CD4-positive, alpha-beta T cell treated with Interleukin-15 for 1 hour (primary cell): ENCODE data around the gene CD80.
"Not testable (repeated sequence)": the region's sequence is repeated elsewhere in the genome, so short reads cannot be mapped to it uniquely, and the experiment has no call there.

Experiments used
- DNase-seq: peaks from one replicate; pipeline ENCODE4 v3.0.0-alpha.2; 2020

CD80 gene

DNA sequence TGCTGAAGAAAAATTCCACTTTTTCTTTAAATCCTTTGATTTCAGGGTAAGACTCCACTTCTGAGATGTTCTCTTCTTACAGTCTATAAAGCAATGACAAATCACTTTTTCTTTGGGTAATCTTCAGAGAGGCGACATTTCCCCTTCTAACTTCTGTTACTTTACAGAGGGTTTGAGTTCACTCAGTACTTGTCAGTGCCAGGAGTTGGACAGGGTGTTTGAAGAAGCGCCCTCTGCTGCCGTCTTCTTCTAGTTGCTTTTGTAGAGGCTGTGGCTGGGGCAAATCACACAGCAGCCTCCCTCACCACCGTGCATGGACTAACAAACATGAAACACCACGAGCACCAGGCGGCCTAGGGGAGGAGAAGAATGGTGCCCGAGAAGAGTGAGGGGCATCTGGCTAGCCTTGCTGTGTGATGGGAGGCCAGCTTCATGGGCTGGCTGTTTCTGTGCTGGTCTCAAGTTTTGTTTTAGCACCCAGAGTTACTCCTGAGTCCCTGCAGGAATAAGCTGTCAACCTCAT lies at the start of gene CD80:
Gene CD80 (minus strand): TSS at position 174 of the 523 bp plus-strand sequence. CDS start 1,886 bp downstream, outside the sequence.
- DNase-seq: peak; percentile 80

GRCh38 chr3:119608405-119609000 lies 49.1 kb upstream of the CD80 start:
- no peak for DNase-seq

GRCh38 chr3:119604878-119605277 lies 45.5 kb upstream of the CD80 start:
- no peak for DNase-seq

DNA sequence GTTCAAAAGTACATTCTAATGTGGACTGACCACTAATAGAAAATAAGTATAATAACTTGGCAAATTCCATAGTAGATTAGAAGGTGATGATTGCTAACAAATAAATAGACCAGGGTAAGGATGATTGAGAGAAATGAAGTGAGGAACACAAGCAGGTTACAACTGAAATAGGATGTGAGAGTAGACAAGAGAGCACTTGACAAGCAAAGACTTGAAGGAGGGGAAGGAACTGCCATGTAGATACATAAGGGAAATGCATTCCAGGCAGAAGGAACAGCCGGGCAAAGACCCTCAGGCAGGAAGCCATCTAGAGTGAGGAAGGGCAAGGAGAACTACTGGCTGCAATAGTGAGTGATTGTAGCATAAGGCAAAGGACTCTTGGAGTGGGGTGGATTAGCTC lies 43.3 kb upstream of the CD80 start:
- DNase-seq: no peak

GRCh38 chr3:119601154-119601553 lies 41.7 kb upstream of the CD80 start:
- no peak for DNase-seq

DNA sequence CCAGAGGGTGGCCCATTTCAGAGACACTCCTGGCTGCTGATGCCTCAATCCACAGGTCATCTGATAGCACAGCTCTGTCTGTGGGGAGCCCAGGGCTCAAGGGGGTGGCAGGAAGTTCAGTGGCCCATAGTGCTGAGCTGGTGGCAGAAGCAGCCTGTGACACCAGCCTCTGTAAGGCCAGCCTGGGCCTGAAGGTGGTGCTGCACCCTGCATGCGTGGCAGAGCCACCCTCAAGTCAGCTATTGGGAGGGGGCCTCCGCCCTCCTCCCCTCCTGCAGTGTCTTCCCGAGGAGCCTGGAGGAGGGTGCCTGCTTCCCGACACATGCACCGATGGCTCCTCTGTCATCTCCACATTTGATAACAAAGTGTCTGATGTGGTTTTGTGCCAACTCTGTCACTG lies 41.3 kb upstream of the CD80 start:
- peak; percentile 24 for DNase-seq

DNA sequence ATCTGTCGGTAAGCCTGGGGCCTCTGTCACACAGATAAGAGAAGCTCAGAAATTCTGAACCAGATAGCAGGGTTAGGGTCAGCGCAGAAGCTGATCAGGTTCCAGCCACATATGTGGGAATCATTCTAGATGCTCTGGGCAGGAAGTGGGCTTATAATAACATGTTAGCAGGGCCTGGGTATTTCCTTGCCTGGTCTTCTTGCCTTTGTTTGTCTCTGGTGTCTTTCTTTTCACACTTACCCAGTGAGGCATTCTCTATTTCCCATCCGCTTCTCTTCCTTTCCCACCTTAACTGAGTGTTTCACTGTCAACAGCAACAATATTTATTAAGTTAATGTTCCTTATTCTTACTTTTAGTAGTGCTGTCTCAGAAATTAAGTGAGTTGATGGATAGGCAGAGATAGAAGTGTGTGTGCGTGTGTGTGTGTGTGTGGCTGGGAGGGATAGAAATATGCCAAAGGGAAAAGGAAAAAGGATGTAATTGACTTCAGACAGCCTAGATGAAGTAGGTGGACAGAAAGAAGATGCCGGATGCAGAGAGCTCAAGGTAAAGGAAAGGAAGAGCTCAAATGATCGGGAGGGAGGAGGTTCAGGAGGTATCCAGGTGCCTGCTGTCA lies 40.3 kb upstream of the CD80 start:
- no peak for DNase-seq

GRCh38 chr3:119598410-119599098 lies 39.1 kb upstream of the CD80 start:
- no peak for DNase-seq

DNA sequence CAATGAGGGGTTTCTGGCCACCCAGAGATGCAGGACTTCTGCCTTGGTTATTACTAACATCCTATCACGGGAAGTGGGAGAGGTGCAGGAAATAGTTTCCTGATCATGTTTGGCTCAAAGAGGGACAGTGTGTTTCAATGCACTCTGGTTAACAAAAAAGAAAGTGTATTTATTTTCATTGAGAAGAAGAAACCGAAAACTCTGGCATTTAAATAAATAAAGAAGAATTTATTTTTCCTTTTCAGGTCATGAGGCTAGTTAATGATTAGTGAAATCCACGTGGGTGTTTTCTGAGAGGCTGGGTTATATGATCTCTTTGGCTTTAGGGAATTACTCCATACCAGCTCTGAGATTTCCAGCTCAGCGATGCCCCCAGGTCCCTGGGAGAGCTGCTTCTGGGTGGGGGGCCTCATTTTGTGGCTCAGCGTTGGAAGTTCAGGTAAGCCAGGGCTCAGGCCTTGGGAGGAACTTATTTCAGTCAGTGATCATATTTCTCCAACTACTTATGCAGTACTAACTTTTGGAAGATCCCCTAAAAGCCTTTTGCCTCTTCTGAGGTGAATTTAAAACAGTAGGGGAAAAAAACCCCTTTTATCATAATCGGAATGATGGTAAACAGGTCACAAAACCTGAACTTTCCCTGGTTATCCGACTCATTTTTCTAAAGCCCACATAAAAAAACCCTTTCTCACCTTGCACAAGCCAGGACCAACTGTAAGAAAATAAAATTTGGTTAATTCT lies 38.3 kb upstream of the CD80 start, which contains the start of gene PLA1A:
Gene PLA1A (plus strand): TSS at position 338 of the 741 bp plus-strand sequence. CDS start 29 bp downstream, at position 367.
- DNase-seq: no peak

DNA sequence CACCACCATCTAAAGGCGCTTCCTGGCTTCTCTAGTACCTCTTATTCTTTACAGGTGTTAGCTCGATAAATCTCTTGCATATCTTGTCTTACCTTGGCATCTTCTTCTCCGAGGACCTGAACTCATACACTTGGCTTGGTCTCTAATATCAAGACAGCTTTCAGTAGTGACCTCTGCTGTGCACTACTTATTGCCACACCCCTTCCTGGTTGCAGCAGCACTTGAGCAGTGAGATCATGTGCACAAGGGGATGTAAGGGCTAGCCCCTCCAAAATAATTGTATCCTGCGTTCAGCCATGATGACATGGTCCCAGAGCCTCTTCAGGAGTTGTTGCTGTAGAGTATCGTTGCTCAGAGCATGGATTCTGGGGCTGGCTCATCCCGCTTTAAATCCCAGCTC lies 37.0 kb upstream of the CD80 start:
- DNase-seq: no peak

GRCh38 chr3:119595639-119596334 lies 36.4 kb upstream of the CD80 start:
- no peak for DNase-seq

GRCh38 chr3:119594929-119595328 lies 35.5 kb upstream of the CD80 start:
- DNase-seq: not testable (repeated sequence)

DNA sequence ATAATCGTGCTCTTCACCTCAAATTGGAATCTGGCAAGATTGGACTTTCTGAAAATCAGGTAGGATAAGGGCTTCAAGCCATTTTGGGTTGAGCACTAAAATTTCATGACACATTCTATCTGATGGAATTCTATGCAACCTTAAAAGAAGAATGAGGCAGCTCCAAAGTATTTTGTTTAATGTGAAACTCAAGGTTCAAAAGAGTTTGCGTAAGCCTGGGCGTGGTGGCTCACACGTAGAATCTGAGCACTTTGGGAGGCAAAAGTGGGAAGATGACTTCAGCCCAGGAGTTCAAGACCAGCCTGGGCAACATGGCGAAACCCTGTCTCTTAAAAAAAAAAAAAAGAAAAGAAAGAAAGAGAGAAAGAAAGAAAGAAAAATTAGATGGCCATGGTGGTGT lies 34.7 kb upstream of the CD80 start:
- no peak for DNase-seq

- DNase-seq: no peak
Measured at GRCh38 chr3:119592861-119593260, 33.4 kb upstream of the CD80 start.

DNA sequence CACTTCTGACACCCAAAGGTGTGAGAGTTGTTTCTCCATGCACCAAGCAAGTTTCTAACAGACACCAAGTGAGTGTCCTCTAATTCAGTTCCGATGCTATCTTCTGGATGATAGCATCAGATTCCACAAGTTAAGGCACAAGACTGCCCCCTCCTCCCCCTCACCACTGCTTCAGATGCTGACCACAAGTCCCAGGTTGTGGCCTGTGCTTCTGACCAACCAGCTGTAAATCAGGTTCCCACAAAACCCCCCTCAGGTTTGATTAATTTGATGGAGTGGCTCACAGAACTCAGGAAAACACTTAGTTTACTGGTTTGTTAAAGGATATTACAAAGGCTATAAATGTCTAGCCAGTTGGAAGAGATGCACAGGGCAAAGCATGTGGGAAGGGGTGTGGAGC lies 31.3 kb upstream of the CD80 start:
- DNase-seq: no peak

- DNase-seq: peak; percentile 48
Measured at GRCh38 chr3:119589102-119589773, 29.8 kb upstream of the CD80 start.

- DNase-seq: peak; percentile 36
Measured at GRCh38 chr3:119588112-119588511, 28.7 kb upstream of the CD80 start.

- DNase-seq: no peak
Measured at GRCh38 chr3:119586733-119587172, 27.3 kb upstream of the CD80 start.

DNA sequence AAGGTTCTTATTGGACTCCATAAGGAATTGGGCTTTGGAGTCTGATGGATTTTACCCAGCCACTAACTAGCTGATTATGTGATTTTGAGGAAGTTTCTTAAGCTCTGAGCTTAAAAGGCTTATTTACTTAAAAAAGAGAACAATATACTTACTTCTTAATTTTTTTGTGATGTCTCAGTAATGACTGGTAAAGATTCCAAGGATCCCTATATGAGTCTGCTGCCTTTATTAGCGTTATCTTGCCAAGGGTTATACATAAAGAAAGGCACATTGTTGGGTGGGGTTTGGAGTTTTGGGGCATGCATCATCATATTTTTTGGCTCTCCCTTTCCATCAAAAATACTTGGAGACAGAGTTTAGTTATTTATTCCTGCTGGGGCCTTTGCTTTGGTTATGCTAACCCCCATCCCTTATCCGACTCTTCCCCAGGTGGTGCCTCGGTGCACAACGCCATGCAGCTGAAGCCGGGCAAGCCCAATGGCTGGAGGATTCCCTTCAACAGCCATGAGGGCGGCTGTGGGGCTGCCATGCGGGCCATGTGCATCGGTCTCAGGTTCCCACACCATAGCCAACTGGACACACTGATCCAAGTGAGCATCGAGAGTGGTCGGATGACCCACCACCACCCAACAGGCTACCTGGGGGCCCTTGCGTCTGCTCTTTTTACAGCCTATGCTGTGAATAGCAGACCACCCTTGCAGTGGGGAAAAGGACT lies 26.6 kb upstream of the CD80 start:
- no peak for DNase-seq

- no peak for DNase-seq
Measured at GRCh38 chr3:119585208-119585607, 25.8 kb upstream of the CD80 start.

DNA sequence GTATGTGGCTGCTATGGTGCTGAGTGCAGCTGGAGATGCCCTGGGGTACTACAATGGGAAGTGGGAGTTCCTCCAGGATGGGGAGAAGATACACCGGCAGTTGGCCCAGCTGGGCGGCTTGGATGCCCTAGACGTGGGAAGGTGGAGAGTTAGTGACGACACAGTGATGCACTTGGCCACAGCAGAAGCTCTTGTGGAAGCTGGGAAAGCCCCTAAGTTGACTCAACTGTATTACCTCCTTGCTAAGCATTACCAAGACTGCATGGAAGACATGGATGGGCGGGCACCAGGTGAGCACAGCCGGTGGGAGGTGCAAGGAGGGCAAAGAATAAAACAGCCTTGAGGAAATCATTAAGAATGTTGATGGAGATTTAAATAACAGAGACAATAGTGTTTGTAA lies 22.8 kb upstream of the CD80 start:
- DNase-seq: peak; percentile 41
